ENCODE results near the gene SEC14L5.

DNA sequence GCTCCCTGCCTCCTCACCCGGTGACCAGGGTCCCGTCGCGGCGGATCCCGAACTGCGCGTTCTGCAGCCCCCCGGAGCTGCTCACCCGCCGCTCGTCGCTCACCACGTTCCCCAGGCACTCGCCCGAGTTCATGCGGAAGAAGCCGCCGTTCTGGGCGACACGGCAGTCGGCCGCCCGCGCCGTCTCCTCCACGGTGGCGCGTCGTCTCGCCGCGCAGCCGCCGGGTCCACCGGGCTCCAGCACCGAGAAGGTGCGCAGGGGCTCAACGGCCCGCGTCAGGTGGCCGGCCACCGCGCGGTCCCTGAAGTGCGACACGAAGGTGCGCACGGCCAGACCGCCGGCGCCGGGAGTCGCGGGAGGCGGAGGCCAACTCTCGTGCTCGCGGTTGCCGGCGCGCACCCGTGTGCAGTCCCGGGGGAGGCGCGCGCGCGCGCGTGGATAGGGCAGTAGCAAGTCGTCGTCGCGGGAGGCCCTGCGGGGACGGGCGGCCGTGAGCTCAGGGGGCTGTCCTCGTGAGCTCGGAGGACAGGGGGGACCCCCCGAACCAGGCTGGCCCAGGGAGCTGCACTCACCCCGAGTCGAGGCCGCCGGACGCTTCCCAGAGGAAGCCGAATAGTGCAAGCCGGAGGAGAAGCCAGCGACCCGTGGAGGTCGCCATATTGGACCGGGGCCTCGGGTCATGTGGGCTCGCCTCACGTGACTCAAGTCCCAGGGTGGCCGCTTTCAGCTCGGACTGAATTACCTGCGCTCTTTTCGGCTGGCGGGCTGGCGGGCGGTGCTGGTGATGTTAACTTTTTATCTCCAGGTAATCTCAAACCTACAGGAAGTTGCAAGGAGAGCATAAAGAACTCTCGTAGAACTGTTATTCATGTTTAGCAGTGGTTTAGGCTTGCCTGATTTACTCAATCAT lies 75.4 kb downstream of the SEC14L5 start, which contains the start of gene NAGPA:
- TF ChIP-seq, protein P1, sequence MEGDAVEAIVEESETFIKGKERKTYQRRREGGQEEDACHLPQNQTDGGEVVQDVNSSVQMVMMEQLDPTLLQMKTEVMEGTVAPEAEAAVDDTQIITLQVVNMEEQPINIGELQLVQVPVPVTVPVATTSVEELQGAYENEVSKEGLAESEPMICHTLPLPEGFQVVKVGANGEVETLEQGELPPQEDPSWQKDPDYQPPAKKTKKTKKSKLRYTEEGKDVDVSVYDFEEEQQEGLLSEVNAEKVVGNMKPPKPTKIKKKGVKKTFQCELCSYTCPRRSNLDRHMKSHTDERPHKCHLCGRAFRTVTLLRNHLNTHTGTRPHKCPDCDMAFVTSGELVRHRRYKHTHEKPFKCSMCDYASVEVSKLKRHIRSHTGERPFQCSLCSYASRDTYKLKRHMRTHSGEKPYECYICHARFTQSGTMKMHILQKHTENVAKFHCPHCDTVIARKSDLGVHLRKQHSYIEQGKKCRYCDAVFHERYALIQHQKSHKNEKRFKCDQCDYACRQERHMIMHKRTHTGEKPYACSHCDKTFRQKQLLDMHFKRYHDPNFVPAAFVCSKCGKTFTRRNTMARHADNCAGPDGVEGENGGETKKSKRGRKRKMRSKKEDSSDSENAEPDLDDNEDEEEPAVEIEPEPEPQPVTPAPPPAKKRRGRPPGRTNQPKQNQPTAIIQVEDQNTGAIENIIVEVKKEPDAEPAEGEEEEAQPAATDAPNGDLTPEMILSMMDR (conservative IDR thresholded peaks at IDR 0.05; ENCODE audit: low read depth, low read length): no peak
- TF ChIP-seq EZH2 (IDR thresholded peaks at IDR 0.05; ENCODE audit: low read length, unreplicated experiment) (no peak), EZH2phosphoT487 (IDR thresholded peaks at IDR 0.05; ENCODE audit: borderline replicate concordance, low read length) (no peak)

Data from PC-3 (cell line).